ENCODE measurements around the gene GABRG3.

DNA sequence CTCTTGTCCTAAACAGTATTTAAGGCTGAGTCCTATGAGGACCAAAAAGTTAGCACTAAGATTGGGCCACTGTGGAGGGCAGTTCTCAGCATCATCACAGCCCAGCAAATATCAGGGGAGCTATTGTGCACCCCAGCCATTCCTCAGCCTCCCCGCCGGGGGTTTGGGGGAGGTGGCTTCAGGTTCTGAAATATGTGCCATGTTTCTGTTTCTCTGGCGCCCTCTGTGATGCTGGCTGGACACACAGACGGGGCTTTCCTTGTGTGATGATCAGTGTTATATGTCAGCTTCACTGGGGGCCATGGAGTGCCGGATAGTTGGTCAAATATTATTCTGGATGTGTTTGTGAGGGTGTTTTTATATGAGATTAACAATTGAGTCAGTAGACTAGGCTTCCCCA, 106.8 kb downstream of the GABRG3 start:
- TF ChIP-seq POLR2A (IDR thresholded peaks at IDR 0.05; ENCODE audit: borderline replicate concordance, extremely low read depth, insufficient read depth, insufficient read length) (no peak), POLR2AphosphoS5 (IDR thresholded peaks at IDR 0.05; ENCODE audit: low read depth, low read length) (no peak)

Data from HCT116 (cell line).